WTC11 (cell line): ENCODE measurements around the gene ITPR2.

Experiments
- ATF3 ChIP-seq: sonication (generic); formaldehyde crosslinking; conservative IDR thresholded peaks from 2 replicates; pipeline ENCODE4 v1.8.1; 2022; ENCODE audit warnings: mild to moderate bottlenecking, missing genetic modification reagents
- ELF4 ChIP-seq: sonication (generic); formaldehyde crosslinking; IDR thresholded peaks from 2 replicates; pipeline ENCODE4 v1.8.1; 2022; ENCODE audit warnings: low read depth, mild to moderate bottlenecking, moderate library complexity, missing genetic modification reagents
- IRF2 ChIP-seq: sonication (generic); formaldehyde crosslinking; IDR thresholded peaks from 2 replicates; pipeline ENCODE4 v1.8.0; 2022; ENCODE audit warnings: low read depth, missing genetic modification reagents, borderline replicate concordance
- MAX ChIP-seq: sonication (generic); formaldehyde crosslinking; IDR thresholded peaks from 2 replicates; pipeline ENCODE4 v1.8.0; 2022; ENCODE audit warnings: mild to moderate bottlenecking, missing genetic modification reagents

- no peak for TF ChIP-seq ATF3 (CRISPR knock-in tag)
- no peak for TF ChIP-seq ELF4 (CRISPR knock-in tag)
- no peak for TF ChIP-seq MAX
- no peak for TF ChIP-seq IRF2 (CRISPR knock-in tag)
Measured at GRCh38 chr12:26467351-26467750, 365.6 kb downstream of the ITPR2 start.
